Stimulated activated naive CD8-positive, alpha-beta T cell treated with anti-CD3 and anti-CD28 coated beads, Interleukin-15, Interleukin-2, amounts not matched to agents 100 ng/mL and 50 ng/mL, for 24 hours (primary cell): ENCODE results near the gene CRTC3.

Experiments
- H3K27ac Mint-ChIP-seq: one replicate; pipeline ENCODE4 v1.8.0; 2021; ENCODE audit warnings: mild to moderate bottlenecking, mixed read lengths
- H3K27me3 Mint-ChIP-seq: one replicate; pipeline ENCODE4 v1.8.0; 2021; ENCODE audit warnings: mixed read lengths
- H3K36me3 Mint-ChIP-seq: one replicate; pipeline ENCODE4 v1.8.0; 2021; ENCODE audit warnings: low read depth, mixed read lengths
- H3K4me1 Mint-ChIP-seq: one replicate; pipeline ENCODE4 v1.8.0; 2021; ENCODE audit warnings: low read depth, mixed read lengths
- H3K4me3 Mint-ChIP-seq: one replicate; pipeline ENCODE4 v1.8.0; 2021; ENCODE audit warnings: mild to moderate bottlenecking, mixed read lengths
- H3K9me3 Mint-ChIP-seq: one replicate; pipeline ENCODE4 v1.8.0; 2021; ENCODE audit warnings: mixed read lengths

CRTC3 gene

DNA sequence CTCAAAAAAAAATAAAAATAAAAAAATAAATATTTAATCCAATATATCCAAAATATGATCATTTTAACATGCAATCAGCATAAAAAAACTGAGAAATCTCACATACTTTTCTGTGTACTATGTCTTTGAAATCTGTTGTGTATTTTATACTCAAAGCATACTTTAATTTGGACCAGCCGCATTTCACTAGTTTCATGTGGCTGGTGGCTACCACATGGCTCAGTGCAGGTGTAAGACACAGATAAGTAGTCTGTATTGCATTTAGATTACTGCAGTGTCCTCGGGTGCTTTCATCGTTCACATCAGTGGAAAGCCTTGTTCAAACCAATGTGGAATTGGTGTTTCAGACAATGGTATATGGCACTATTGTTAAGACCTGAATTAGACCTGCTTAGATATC, 11.0 kb downstream of the CRTC3 start:
- no peaks in the 10 kb centered on the region for H3K27me3 Mint-ChIP-seq
- no peak overlapping the region for H3K4me3 Mint-ChIP-seq
- H3K27ac Mint-ChIP-seq, result no peak overlapping the region
- H3K9me3 Mint-ChIP-seq, result no peaks in the 10 kb centered on the region
- peaks cover 63% of the 10 kb centered on the region for H3K4me1 Mint-ChIP-seq
- peaks cover 54% of the 10 kb centered on the region for H3K36me3 Mint-ChIP-seq

GRCh38 chr15:90545095-90545494, 15.4 kb downstream of the CRTC3 start:
- peaks cover 53% of the 10 kb centered on the region for H3K4me1 Mint-ChIP-seq

DNA sequence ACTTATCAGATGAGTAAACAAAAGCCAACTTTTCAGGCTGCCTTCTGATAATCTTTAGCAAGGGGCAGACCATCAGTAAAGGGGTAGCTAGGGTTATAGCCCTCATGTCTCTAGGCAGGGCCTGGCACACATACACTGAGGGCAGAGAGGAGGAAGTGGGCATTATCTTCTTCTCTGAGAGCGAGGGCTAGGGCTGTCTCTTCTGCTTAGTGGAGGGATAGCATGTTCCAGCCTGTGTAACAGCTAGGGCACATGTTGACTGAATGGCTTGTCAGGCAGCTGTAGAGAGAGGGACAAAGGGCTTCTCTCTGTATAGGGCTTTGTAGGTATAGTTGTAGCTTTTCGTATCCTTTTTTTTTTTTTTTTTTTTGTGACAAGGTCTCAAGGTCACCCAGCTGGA, 17.8 kb downstream of the CRTC3 start:
- H3K4me1 Mint-ChIP-seq, result peaks cover 54% of the 10 kb centered on the region

More at GRCh38 chr15:90545095-90545494, 15.4 kb downstream of the CRTC3 start:
- no peaks in the 10 kb centered on the region for H3K9me3 Mint-ChIP-seq
- H3K4me3 Mint-ChIP-seq, result no peak overlapping the region
- H3K36me3 Mint-ChIP-seq, result peaks cover 43% of the 10 kb centered on the region
- H3K27ac Mint-ChIP-seq, result no peak overlapping the region
- no peaks in the 10 kb centered on the region for H3K27me3 Mint-ChIP-seq

DNA sequence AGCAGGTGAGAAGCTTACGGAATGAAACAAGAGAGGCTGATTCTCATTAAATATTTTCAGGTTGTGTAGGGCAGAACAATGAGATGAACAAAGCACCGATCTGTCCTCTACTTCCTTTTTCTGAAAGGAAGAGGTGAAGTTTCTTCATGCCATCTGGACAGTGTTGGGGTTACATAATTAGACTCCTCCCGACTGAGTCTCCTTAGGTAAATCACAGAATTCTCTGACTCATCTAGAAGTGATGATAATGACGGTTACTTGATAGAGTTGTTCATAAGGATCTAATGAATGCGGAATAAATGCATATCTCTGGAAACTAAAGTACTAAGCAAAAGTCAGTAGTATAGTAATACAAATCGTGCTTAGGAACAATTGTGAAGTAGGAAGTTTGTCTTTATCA, 21.2 kb downstream of the CRTC3 start:
- Mint-ChIP-seq H3K4me3 (no peak overlapping the region), H3K36me3 (peaks cover 20% of the 10 kb centered on the region), H3K27me3 (no peaks in the 10 kb centered on the region), H3K4me1 (peaks cover 58% of the 10 kb centered on the region), H3K9me3 (no peaks in the 10 kb centered on the region), H3K27ac (no peak overlapping the region)

More for the DNA sequence above, 17.8 kb downstream of the CRTC3 start:
- H3K27me3 Mint-ChIP-seq, result no peaks in the 10 kb centered on the region
- peak overlapping the region; percentile 28 for H3K27ac Mint-ChIP-seq
- H3K9me3 Mint-ChIP-seq, result no peaks in the 10 kb centered on the region
- peaks cover 32% of the 10 kb centered on the region for H3K36me3 Mint-ChIP-seq
- no peak overlapping the region for H3K4me3 Mint-ChIP-seq

GRCh38 chr15:90552162-90552928, 22.6 kb downstream of the CRTC3 start:
- H3K4me3 Mint-ChIP-seq, result no peak overlapping the region
- no peaks in the 10 kb centered on the region for H3K9me3 Mint-ChIP-seq
- H3K36me3 Mint-ChIP-seq, result peaks cover 15% of the 10 kb centered on the region
- H3K27me3 Mint-ChIP-seq, result no peaks in the 10 kb centered on the region
- H3K27ac Mint-ChIP-seq, result peak overlapping the region; percentile 2
- H3K4me1 Mint-ChIP-seq, result peaks cover 63% of the 10 kb centered on the region

GRCh38 chr15:90552929-90553211, 23.1 kb downstream of the CRTC3 start:
- peaks cover 63% of the 10 kb centered on the region for H3K4me1 Mint-ChIP-seq
- no peak overlapping the region for H3K4me3 Mint-ChIP-seq
- H3K27me3 Mint-ChIP-seq, result no peaks in the 10 kb centered on the region
- H3K9me3 Mint-ChIP-seq, result no peaks in the 10 kb centered on the region
- no peak overlapping the region for H3K27ac Mint-ChIP-seq
- H3K36me3 Mint-ChIP-seq, result peaks cover 16% of the 10 kb centered on the region

DNA sequence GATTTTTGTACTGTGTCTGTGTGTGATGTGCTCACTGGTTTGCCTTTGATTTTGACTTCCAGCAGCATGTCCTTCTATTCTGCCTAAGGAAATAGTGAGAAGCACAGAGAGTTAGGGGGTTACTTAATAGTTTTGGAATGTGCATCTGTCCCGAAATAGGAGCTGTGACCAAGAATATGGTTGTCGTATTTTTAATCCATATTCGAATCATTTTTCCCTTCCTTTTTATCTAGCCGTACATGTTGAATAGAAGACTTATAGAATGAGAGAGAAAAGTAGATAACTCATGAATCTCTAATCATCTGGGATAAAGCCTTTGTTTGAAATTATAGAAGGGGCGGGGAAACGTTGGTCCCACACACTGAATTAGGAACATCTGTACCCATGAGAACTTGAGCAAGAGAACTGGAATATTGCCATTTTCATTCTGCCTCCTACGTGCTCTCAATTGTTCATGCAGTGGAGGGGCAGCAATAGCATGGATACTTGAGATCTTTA, 23.6 kb downstream of the CRTC3 start:
- Mint-ChIP-seq H3K27ac (no peak overlapping the region), H3K9me3 (no peaks in the 10 kb centered on the region), H3K36me3 (peaks cover 20% of the 10 kb centered on the region), H3K27me3 (no peaks in the 10 kb centered on the region), H3K4me1 (peaks cover 63% of the 10 kb centered on the region), H3K4me3 (no peak overlapping the region)

- Mint-ChIP-seq H3K27me3 (no peaks in the 10 kb centered on the region), H3K27ac (peak overlapping the region; percentile 65), H3K4me3 (peak overlapping the region; percentile 50)
These were observed 27.7 kb downstream of the CRTC3 start for GRCh38 chr15:90557186-90558084.

DNA sequence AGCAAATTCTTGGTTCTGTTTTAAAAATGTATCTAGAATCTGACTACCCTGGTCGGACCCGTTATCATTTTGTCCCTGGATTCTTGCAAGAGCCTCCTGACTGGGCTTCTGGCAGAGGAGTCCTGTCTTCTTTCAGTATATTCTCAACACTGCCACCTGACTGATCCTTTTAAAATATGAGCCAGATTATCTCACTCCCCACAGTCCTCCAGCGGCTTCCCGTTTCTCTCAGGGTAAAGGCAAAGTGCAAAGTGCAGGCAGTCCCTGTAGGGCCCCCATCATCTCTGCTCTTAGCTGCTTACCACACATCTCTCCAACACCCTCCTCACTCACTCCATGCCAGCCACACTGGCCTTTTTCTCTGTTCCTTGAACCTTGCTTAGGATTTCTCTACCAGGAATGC, 28.4 kb downstream of the CRTC3 start:
- Mint-ChIP-seq H3K27ac (peak overlapping the region; percentile 38), H3K36me3 (peaks cover 29% of the 10 kb centered on the region), H3K27me3 (no peaks in the 10 kb centered on the region), H3K9me3 (no peaks in the 10 kb centered on the region), H3K4me1 (peaks cover 76% of the 10 kb centered on the region), H3K4me3 (no peak overlapping the region)

More at GRCh38 chr15:90557186-90558084, 27.7 kb downstream of the CRTC3 start:
- peaks cover 29% of the 10 kb centered on the region for H3K36me3 Mint-ChIP-seq
- peaks cover 73% of the 10 kb centered on the region for H3K4me1 Mint-ChIP-seq
- no peaks in the 10 kb centered on the region for H3K9me3 Mint-ChIP-seq

DNA sequence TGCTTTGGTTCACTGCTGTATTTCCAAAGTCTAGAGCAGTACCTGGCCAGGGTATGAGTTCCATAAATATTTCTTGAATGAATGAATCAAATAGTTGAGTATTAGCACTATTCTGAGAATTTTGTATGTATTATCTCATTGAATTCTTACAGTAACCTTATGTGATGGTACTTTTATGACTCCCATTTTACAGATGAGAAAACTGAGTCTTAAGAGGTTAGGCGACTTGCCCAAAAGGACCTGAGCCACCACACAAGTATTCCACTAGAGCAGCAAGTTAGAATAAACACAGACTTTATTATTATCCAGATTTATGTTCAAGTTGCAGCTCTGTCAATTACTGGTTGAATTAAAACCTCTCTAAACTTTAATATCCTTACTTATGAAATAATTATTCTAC, 29.4 kb downstream of the CRTC3 start:
- Mint-ChIP-seq H3K27ac (no peak overlapping the region), H3K27me3 (no peaks in the 10 kb centered on the region), H3K4me3 (no peak overlapping the region), H3K36me3 (peaks cover 24% of the 10 kb centered on the region), H3K9me3 (no peaks in the 10 kb centered on the region), H3K4me1 (peaks cover 77% of the 10 kb centered on the region)

DNA sequence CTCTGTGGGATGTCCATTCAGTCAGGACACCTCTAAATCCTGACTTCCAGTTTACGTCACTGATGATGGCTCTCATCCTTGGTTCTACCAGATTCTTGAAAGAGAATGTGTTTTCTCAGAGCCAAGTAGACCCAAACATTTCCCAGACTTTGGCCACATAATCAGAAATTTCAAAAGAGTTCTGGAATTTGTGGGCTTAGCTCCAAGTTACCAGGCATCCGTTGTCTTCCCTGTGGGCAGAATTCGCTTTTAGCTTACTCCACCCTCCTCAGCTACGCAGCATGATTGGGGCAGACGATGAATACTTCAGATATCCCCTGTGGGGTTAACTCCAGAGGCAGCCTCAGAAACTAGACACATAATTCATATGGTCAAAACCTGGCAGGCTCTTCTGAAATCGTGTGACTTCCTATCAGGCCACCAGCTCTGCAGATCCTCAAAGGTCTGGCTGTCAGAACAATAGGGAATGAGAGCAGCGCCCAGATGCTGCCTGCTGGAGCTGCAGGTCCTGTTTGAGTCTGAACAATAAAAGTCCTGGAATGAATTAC, 30.6 kb downstream of the CRTC3 start:
- H3K36me3 Mint-ChIP-seq, result peaks cover 21% of the 10 kb centered on the region
- H3K27me3 Mint-ChIP-seq, result no peaks in the 10 kb centered on the region
- no peak overlapping the region for H3K27ac Mint-ChIP-seq
- no peaks in the 10 kb centered on the region for H3K9me3 Mint-ChIP-seq
- H3K4me1 Mint-ChIP-seq, result peaks cover 80% of the 10 kb centered on the region
- no peak overlapping the region for H3K4me3 Mint-ChIP-seq

DNA sequence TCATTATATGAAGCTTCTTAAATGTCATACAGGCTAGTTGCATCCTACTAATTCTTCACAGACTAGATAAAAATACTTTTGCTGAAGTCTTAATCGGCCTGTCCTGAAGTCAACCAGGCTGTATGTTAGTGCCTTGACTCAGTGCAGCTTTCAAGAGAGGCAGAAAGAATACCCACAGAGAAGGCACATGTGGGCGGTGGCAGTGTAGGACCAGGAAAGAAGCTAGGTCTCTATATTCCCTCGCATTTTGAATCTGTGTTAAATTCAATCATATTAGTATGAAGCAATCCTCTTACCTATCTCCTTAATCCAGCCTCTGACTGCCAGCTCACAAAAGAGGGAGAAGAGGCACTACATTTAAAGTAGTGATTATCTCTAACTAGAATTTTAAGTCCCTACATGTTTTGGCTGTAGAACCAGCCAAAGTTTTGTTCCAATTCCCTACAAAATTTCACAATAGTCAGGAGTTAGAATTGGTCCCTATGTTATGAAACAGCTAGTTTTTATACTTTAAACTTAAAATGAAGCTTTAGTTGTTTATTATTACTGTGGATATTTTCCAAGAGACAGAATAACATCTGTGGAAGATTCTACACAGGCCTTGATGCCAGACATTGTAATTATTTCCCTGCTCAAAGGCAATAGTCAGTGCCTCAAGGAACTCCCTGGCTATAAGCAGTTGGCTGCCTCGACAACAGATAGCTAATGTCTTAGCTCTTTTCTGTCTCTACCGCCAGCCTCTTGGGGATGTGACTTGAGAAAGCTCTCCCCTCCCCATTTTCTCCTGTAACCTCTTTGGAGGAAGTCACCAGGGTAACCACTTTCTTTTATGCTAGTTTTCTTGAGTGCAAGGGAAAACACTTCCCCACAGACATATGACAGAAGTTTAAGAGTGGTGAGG, 31.9 kb downstream of the CRTC3 start:
- Mint-ChIP-seq H3K4me3 (peak overlapping the region; percentile 24), H3K36me3 (peaks cover 26% of the 10 kb centered on the region), H3K27me3 (no peaks in the 10 kb centered on the region)

DNA sequence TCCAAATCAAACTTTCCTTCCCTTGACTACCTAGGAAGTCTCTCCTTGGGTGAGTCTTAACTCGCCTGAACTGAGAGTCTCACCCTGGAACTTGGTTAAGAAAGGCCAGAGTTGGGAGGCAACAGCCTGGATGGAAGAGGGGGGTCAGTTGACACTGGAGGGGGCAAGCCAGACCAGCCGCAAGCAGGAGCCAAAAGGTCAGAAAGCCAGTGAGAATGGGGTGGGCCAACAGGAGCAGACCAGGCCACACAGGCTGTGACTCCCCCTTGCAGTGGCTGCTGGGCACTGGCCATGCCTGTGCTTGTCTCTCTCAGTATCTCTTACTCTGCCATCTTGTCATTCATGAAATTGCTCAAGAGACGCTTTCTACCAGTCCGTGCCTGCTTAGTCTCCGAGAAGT, 32.9 kb downstream of the CRTC3 start:
- H3K4me1 Mint-ChIP-seq, result peaks cover 82% of the 10 kb centered on the region
- H3K36me3 Mint-ChIP-seq, result peaks cover 26% of the 10 kb centered on the region
- H3K27me3 Mint-ChIP-seq, result no peaks in the 10 kb centered on the region
- H3K9me3 Mint-ChIP-seq, result no peaks in the 10 kb centered on the region
- H3K4me3 Mint-ChIP-seq, result no peak overlapping the region
- H3K27ac Mint-ChIP-seq, result peak overlapping the region; percentile 60

More for the DNA sequence above, 31.9 kb downstream of the CRTC3 start:
- Mint-ChIP-seq H3K4me1 (peaks cover 85% of the 10 kb centered on the region), H3K27ac (peak overlapping the region; percentile 60), H3K9me3 (no peaks in the 10 kb centered on the region)

GRCh38 chr15:90563463-90563862, 33.7 kb downstream of the CRTC3 start:
- Mint-ChIP-seq H3K27ac (peak overlapping the region; percentile 67), H3K36me3 (peaks cover 24% of the 10 kb centered on the region), H3K27me3 (no peaks in the 10 kb centered on the region), H3K4me1 (peaks cover 81% of the 10 kb centered on the region), H3K9me3 (no peaks in the 10 kb centered on the region), H3K4me3 (no peak overlapping the region)
